Limb (tissue), 2 donors: ENCODE data around the gene IL10RB.

Experiments
- DNase-seq, 2 donors: peaks; one replicate each; pipeline ENCODE4 v3.0.0-alpha.2; 2016; ENCODE audit errors: extremely low spot score in 2 of 2

The IL10RB gene

GRCh38 chr21:33330726-33331125 lies 64.6 kb downstream of the IL10RB start:
- no peak for DNase-seq

- no peak for DNase-seq
Observed at GRCh38 chr21:33332143-33332542, 66.0 kb downstream of the IL10RB start.

GRCh38 chr21:33334191-33334590 lies 68.0 kb downstream of the IL10RB start:
- no peak for DNase-seq

GRCh38 chr21:33334824-33335223 lies 68.7 kb downstream of the IL10RB start:
- DNase-seq, result no peak

GRCh38 chr21:33339135-33339534 lies 73.0 kb downstream of the IL10RB start:
- no peak for DNase-seq

GRCh38 chr21:33339918-33340317 lies 73.8 kb downstream of the IL10RB start:
- no peak for DNase-seq

GRCh38 chr21:33345751-33346238 lies 79.6 kb downstream of the IL10RB start:
- no peak for DNase-seq
